GM21423 (cell line): ENCODE data around the gene SLC35F1.

Experiments
- ATAC-seq: cut with Tn5 transposase; IDR thresholded peaks from one replicate; pipeline ENCODE4 v1.9.1; 2021; ENCODE audit warnings: mild to moderate bottlenecking, moderate library complexity; ENCODE audit not compliant: unreplicated experiment

The SLC35F1 gene

GRCh38 chr6:118252474-118252873, 345.4 kb downstream of the SLC35F1 start:
- peak; percentile 59 for ATAC-seq

GRCh38 chr6:118253741-118254140, 346.7 kb downstream of the SLC35F1 start:
- ATAC-seq: no peak

- ATAC-seq: no peak
Observed at GRCh38 chr6:118260833-118261232, 353.8 kb downstream of the SLC35F1 start.

GRCh38 chr6:118263921-118264486, 356.9 kb downstream of the SLC35F1 start:
- ATAC-seq: no peak

GRCh38 chr6:118269659-118270058, 362.6 kb downstream of the SLC35F1 start:
- no peak for ATAC-seq

GRCh38 chr6:118277631-118278030, 370.6 kb downstream of the SLC35F1 start:
- no peak for ATAC-seq

GRCh38 chr6:118280210-118280609, 373.1 kb downstream of the SLC35F1 start:
- peak; percentile 99 for ATAC-seq

GRCh38 chr6:118281291-118281690, 374.2 kb downstream of the SLC35F1 start:
- ATAC-seq: no peak

- no peak for ATAC-seq
Observed at GRCh38 chr6:118283766-118284165, 376.7 kb downstream of the SLC35F1 start.

GRCh38 chr6:118284736-118285360, 377.8 kb downstream of the SLC35F1 start:
- ATAC-seq: no peak

- ATAC-seq: no peak
Observed at GRCh38 chr6:118285791-118286190, 378.7 kb downstream of the SLC35F1 start.

- ATAC-seq: no peak
Observed at GRCh38 chr6:118288355-118289124, 381.5 kb downstream of the SLC35F1 start.

- ATAC-seq: no peak
Observed at GRCh38 chr6:118292558-118292957, 385.5 kb downstream of the SLC35F1 start.

GRCh38 chr6:118294906-118295305, 387.8 kb downstream of the SLC35F1 start:
- no peak for ATAC-seq

- ATAC-seq: no peak
Observed at GRCh38 chr6:118295336-118295735, 388.3 kb downstream of the SLC35F1 start.

- ATAC-seq: no peak
Observed at GRCh38 chr6:118296129-118296901, 389.3 kb downstream of the SLC35F1 start.

- no peak for ATAC-seq
Observed at GRCh38 chr6:118297821-118298220, 390.8 kb downstream of the SLC35F1 start.

GRCh38 chr6:118298476-118299427, 391.7 kb downstream of the SLC35F1 start:
- ATAC-seq: no peak

- no peak for ATAC-seq
Observed at GRCh38 chr6:118299457-118299856, 392.4 kb downstream of the SLC35F1 start.

- ATAC-seq: no peak
Observed at GRCh38 chr6:118304321-118304720, 397.3 kb downstream of the SLC35F1 start.
